Neural cell (in vitro differentiated cells): ENCODE data around the gene GPR157. TPM values are rescaled to one million over a fixed set of nuclear protein-coding genes. Genes with fewer than 3 reads are reported as not detected.

Source experiments
- H2AFZ ChIP-seq: fragments of 200-600, 300-800 bp; sonication (generic), shearing (Covaris generic); 2 replicates; pipeline ENCODE4 v1.6.0; 2014; ENCODE audit warnings: low read depth, mild to moderate bottlenecking, antibody characterized with exemption, low read length, moderate library complexity
- H3F3A ChIP-seq: fragments of 200-600 bp; shearing (Covaris generic); 2 replicates; pipeline ENCODE4 v1.6.1; 2016; ENCODE audit warnings: mild to moderate bottlenecking, moderate library complexity, mixed read lengths, antibody characterized with exemption, low read length; ENCODE audit not compliant: insufficient read depth, poor library complexity, severe bottlenecking
- H3K27ac ChIP-seq: fragments of 200-600, 300-800 bp; sonication (generic), shearing (Covaris generic); 2 replicates; pipeline ENCODE4 v1.5.1; 2014; ENCODE audit warnings: mild to moderate bottlenecking, low read length, moderate library complexity
- H3K27me3 ChIP-seq: fragments of 300-800, 200-600 bp; sonication (generic), shearing (Covaris generic); 2 replicates; pipeline ENCODE4 v1.6.0; 2014; ENCODE audit warnings: mild to moderate bottlenecking, low read depth, low read length, moderate library complexity; ENCODE audit not compliant: insufficient read depth
- H3K36me3 ChIP-seq: fragments of 300-800, 200-600 bp; sonication (generic), shearing (Covaris generic); 2 replicates; pipeline ENCODE4 v1.5.1; 2014; ENCODE audit warnings: mild to moderate bottlenecking, antibody characterized with exemption, low read length, moderate library complexity; ENCODE audit not compliant: insufficient read depth
- H3K4me2 ChIP-seq: fragments of 300-800, 200-600 bp; sonication (generic), shearing (Covaris generic); 2 replicates; pipeline ENCODE4 v1.6.0; 2014; ENCODE audit warnings: mild to moderate bottlenecking, low read length
- H3K4me3 ChIP-seq: fragments of 300-800, 200-600 bp; sonication (generic), shearing (Covaris generic); 2 replicates; pipeline ENCODE4 v1.5.1; 2014; ENCODE audit warnings: mild to moderate bottlenecking, low read length, moderate library complexity
- H3K79me2 ChIP-seq: fragments of 200-600 bp; shearing (Covaris generic); replicated peaks from 2 replicates; pipeline ENCODE4 v1.6.0; 2014; ENCODE audit warnings: mild to moderate bottlenecking, low read length, moderate library complexity; ENCODE audit not compliant: insufficient read depth
- H3K9ac ChIP-seq: fragments of 300-800, 200-600 bp; sonication (generic), shearing (Covaris generic); 2 replicates; pipeline ENCODE4 v1.6.1; 2016; ENCODE audit warnings: mild to moderate bottlenecking, low read length, mixed read lengths
- H3K9me2 ChIP-seq: fragments of 200-600 bp; shearing (Covaris generic); 2 replicates; pipeline ENCODE4 v1.6.1; 2016; ENCODE audit warnings: mild to moderate bottlenecking, low read length, mixed read lengths; ENCODE audit not compliant: insufficient read depth
- H3K9me3 ChIP-seq: fragments of 200-600, 300-800 bp; sonication (generic), shearing (Covaris generic); 2 replicates; pipeline ENCODE4 v1.6.1; 2016; ENCODE audit warnings: mild to moderate bottlenecking, mixed run types, low read length, moderate library complexity, mixed read lengths
- H4K20me1 ChIP-seq: fragments of 200-600 bp; shearing (Covaris generic); 2 replicates; pipeline ENCODE4 v1.6.1; 2016; ENCODE audit warnings: mild to moderate bottlenecking, mixed run types; ENCODE audit not compliant: insufficient read depth
- CTCF ChIP-seq: fragments of 450-650 bp; IDR thresholded peaks from 2 replicates; pipeline ENCODE4 v1.5.1; 2014; ENCODE audit warnings: antibody characterized with exemption, mild to moderate bottlenecking, moderate library complexity; ENCODE audit not compliant: poor library complexity, severe bottlenecking
- EP300 ChIP-seq: fragments of 450-650 bp; conservative IDR thresholded peaks from 2 replicates; pipeline ENCODE4 v1.6.1; 2014; ENCODE audit warnings: antibody characterized with exemption, mild to moderate bottlenecking, moderate library complexity; ENCODE audit not compliant: poor library complexity, severe bottlenecking
- EZH2 ChIP-seq: fragments of 200-600, 300-800 bp; shearing (Covaris generic), sonication (generic); IDR thresholded peaks from 2 replicates; pipeline ENCODE4 v1.6.1; 2014; ENCODE audit warnings: antibody characterized with exemption, low read length, borderline replicate concordance, mild to moderate bottlenecking; ENCODE audit not compliant: insufficient read depth, poor library complexity, severe bottlenecking
- MXI1 ChIP-seq: fragments of 450-650 bp; conservative IDR thresholded peaks from 2 replicates; pipeline ENCODE4 v1.6.1; 2014; ENCODE audit warnings: antibody characterized with exemption, mild to moderate bottlenecking; ENCODE audit not compliant: poor library complexity, severe bottlenecking
- POLR2AphosphoS5 ChIP-seq: IDR thresholded peaks from 2 replicates; pipeline ENCODE4 v1.6.1; 2012
- RAD21 ChIP-seq: fragments of 450-650 bp; conservative IDR thresholded peaks from 2 replicates; pipeline ENCODE4 v1.6.1; 2014; ENCODE audit warnings: antibody characterized with exemption, mild to moderate bottlenecking, moderate library complexity
- SMC3 ChIP-seq: fragments of 450-650 bp; conservative IDR thresholded peaks from 2 replicates; pipeline ENCODE4 v1.6.1; 2014; ENCODE audit warnings: antibody characterized with exemption, mild to moderate bottlenecking, moderate library complexity; ENCODE audit not compliant: poor library complexity
- TAF1 ChIP-seq: IDR thresholded peaks from 2 replicates; pipeline ENCODE4 v1.6.1; 2012; ENCODE audit warnings: low read depth
- polyA plus RNA-seq: library from polyadenylated mRNA; depleted of rRNA; stranded (reverse); fragments of >200 nt; gene quantifications from 2 replicates; pipeline ENCODE4 v1.2.3, GENCODE V29; 2014
- TF ChIP-seq, protein P1 (sequence below): IDR thresholded peaks from 2 replicates; pipeline ENCODE4 v1.6.1; 2012; ENCODE audit warnings: borderline replicate concordance

Gene GPR157
- polyA plus RNA-seq, 1 donor from 2014 or later, result not detected

GRCh38 chr1:9174243-9174642 lies 45.3 kb upstream of the GPR157 start:
- Histone ChIP-seq H3F3A (no peaks in the 10 kb centered on the region), H2AFZ (no peak overlapping the region), H3K9me3 (no peaks in the 10 kb centered on the region), H4K20me1 (no peaks in the 10 kb centered on the region), H3K9me2 (no peaks in the 10 kb centered on the region), H3K79me2 (no peaks in the 10 kb centered on the region), H3K9ac (no peak overlapping the region), H3K27ac (no peak overlapping the region), H3K27me3 (no peaks in the 10 kb centered on the region), H3K4me3 (no peak overlapping the region), H3K4me2 (no peak overlapping the region), H3K36me3 (no peaks in the 10 kb centered on the region)
- TF ChIP-seq RAD21, result no peak
- no peak for TF ChIP-seq EZH2
- no peak for TF ChIP-seq SMC3
- TF ChIP-seq CTCF, result no peak
- no peak for TF ChIP-seq EP300
- TF ChIP-seq POLR2AphosphoS5, result no peak
- TF ChIP-seq MXI1, result no peak
- TF ChIP-seq TAF1, result no peak
- TF ChIP-seq, protein P1, sequence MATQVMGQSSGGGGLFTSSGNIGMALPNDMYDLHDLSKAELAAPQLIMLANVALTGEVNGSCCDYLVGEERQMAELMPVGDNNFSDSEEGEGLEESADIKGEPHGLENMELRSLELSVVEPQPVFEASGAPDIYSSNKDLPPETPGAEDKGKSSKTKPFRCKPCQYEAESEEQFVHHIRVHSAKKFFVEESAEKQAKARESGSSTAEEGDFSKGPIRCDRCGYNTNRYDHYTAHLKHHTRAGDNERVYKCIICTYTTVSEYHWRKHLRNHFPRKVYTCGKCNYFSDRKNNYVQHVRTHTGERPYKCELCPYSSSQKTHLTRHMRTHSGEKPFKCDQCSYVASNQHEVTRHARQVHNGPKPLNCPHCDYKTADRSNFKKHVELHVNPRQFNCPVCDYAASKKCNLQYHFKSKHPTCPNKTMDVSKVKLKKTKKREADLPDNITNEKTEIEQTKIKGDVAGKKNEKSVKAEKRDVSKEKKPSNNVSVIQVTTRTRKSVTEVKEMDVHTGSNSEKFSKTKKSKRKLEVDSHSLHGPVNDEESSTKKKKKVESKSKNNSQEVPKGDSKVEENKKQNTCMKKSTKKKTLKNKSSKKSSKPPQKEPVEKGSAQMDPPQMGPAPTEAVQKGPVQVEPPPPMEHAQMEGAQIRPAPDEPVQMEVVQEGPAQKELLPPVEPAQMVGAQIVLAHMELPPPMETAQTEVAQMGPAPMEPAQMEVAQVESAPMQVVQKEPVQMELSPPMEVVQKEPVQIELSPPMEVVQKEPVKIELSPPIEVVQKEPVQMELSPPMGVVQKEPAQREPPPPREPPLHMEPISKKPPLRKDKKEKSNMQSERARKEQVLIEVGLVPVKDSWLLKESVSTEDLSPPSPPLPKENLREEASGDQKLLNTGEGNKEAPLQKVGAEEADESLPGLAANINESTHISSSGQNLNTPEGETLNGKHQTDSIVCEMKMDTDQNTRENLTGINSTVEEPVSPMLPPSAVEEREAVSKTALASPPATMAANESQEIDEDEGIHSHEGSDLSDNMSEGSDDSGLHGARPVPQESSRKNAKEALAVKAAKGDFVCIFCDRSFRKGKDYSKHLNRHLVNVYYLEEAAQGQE, result no peak

GRCh38 chr1:9169601-9170137 lies 40.8 kb upstream of the GPR157 start:
- Histone ChIP-seq H3K4me2 (no peak overlapping the region), H3K36me3 (no peaks in the 10 kb centered on the region), H3F3A (no peaks in the 10 kb centered on the region), H3K9ac (no peak overlapping the region), H4K20me1 (no peaks in the 10 kb centered on the region), H3K9me3 (no peaks in the 10 kb centered on the region), H3K9me2 (no peaks in the 10 kb centered on the region), H3K27me3 (no peaks in the 10 kb centered on the region), H3K79me2 (no peaks in the 10 kb centered on the region), H2AFZ (no peak overlapping the region), H3K27ac (no peak overlapping the region), H3K4me3 (no peak overlapping the region)
- TF ChIP-seq MXI1 (no peak), EZH2 (no peak), TAF1 (no peak), SMC3 (no peak), POLR2AphosphoS5 (no peak), CTCF (no peak)
- TF ChIP-seq, protein P1, result no peak
